GM13976 (cell line): ENCODE data around the gene ZNF878.

Experiments
- DNase-seq: peaks from one replicate; pipeline ENCODE4 v3.0.0; 2012; ENCODE audit warnings: low spot score
- CTCF ChIP-seq: IDR thresholded peaks from 2 replicates; pipeline ENCODE4 v1.5.1; 2012; ENCODE audit warnings: borderline replicate concordance, mild to moderate bottlenecking; ENCODE audit not compliant: insufficient read depth; ENCODE audit errors: extremely low read depth, missing control alignments, control extremely low read depth
- in situ Hi-C: fragments of 300-500 bp; cut with MboI; formaldehyde crosslinking; loops from one replicate; pipeline ENCODE4 v1.12.0; 2022; ENCODE audit warnings: low sequenced_read_pairs, mixed read lengths, inconsistent platforms; ENCODE audit not compliant: unreplicated experiment

Gene ZNF878

GRCh38 chr19:12034620-12035019, 18.1 kb downstream of the ZNF878 start:
- TF ChIP-seq CTCF = no peak
- DNase-seq = no peak
- in situ Hi-C loops = no loop called here

DNA sequence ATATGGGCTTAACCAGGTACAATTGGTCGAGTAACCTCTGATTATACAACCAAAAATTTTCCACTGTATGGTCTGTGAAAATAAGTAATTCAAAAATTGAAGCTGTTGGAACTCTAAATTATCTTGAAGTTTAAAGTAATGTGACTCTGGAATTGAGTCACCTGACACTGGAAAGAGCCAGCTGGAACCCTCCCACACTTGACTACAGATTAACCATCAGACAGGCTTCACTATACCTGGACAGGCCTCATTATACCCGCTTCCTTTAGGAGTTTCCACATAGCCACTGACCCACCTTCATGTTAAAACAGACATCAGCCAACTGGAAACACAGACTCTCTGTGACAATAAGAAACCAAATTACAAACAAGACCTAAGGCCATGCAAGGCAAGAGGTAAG, 18.6 kb downstream of the ZNF878 start:
- TF ChIP-seq CTCF = no peak
- in situ Hi-C loops = no loop called here
- no peak for DNase-seq

GRCh38 chr19:12015753-12016116, 37.0 kb downstream of the ZNF878 start:
- no peak for DNase-seq
- in situ Hi-C loops = no loop called here
- no peak for TF ChIP-seq CTCF

- TF ChIP-seq CTCF = no peak
- in situ Hi-C loops = no loop called here
- DNase-seq = no peak
Observed at GRCh38 chr19:12015015-12015752, 37.6 kb downstream of the ZNF878 start.

- no peak for TF ChIP-seq CTCF
- DNase-seq = peak; percentile 78
- in situ Hi-C loops = no loop called here
Observed at GRCh38 chr19:12000152-12000981, 52.4 kb downstream of the ZNF878 start.

- no peak for TF ChIP-seq CTCF
- no peak for DNase-seq
- in situ Hi-C loops = no loop called here
Observed at GRCh38 chr19:11995174-11995573, 57.6 kb downstream of the ZNF878 start.
